D721Med (cell line): Measurements from ENCODE around the gene IL1RAPL1.

Source experiments
- DNase-seq: peaks from one replicate; pipeline ENCODE4 v3.0.0; 2011; ENCODE audit warnings: low spot score; ENCODE audit not compliant: insufficient read length
- FAIRE-seq: peaks from 2 replicates; lab custom pipeline; 2011; peaks lifted over from hg19 to GRCh38; lab: Jason Lieb, UNC
- CTCF ChIP-seq: IDR thresholded peaks from 2 replicates; pipeline ENCODE4 v1.5.1; 2012; ENCODE audit warnings: mild to moderate bottlenecking, control low read depth; ENCODE audit not compliant: insufficient read depth; ENCODE audit errors: missing control alignments

IL1RAPL1 gene

GRCh38 chrX:29659911-29660310 lies 1072.7 kb downstream of the IL1RAPL1 start:
- DNase-seq: no peak
- no peak for TF ChIP-seq CTCF
- FAIRE-seq: no peak

GRCh38 chrX:29661290-29661689 lies 1074.0 kb downstream of the IL1RAPL1 start:
- DNase-seq: no peak
- no peak for FAIRE-seq
- TF ChIP-seq CTCF: no peak

GRCh38 chrX:29662101-29662500 lies 1074.9 kb downstream of the IL1RAPL1 start:
- DNase-seq: no peak
- FAIRE-seq: no peak
- TF ChIP-seq CTCF: no peak

GRCh38 chrX:29662759-29663503 lies 1075.7 kb downstream of the IL1RAPL1 start:
- TF ChIP-seq CTCF: no peak
- no peak for DNase-seq
- FAIRE-seq: no peak

GRCh38 chrX:29665532-29665931 lies 1078.3 kb downstream of the IL1RAPL1 start:
- FAIRE-seq (no peak), DNase-seq (no peak)
- TF ChIP-seq CTCF: no peak

GRCh38 chrX:29666366-29666765 lies 1079.1 kb downstream of the IL1RAPL1 start:
- no peak for TF ChIP-seq CTCF
- DNase-seq: no peak
- no peak for FAIRE-seq

- no peak for TF ChIP-seq CTCF
- no peak for DNase-seq
- no peak for FAIRE-seq
Observed at GRCh38 chrX:29671421-29671820, 1084.2 kb downstream of the IL1RAPL1 start.
